ENCODE results near the gene GLT8D1.
A peak's percentile ranks its signal among the peaks of the same experiment; 100 is the strongest.

Gene GLT8D1

GRCh38 chr3:52704611-52705437 lies 767 bp downstream of the GLT8D1 start:
- no peak for TF ChIP-seq JUND (IDR thresholded peaks at IDR 0.05; ENCODE audit: low read depth)
- in situ Hi-C loops (cut with HindIII; ENCODE audit: low pct_unique_long_range_greater_than_20kb, low sequenced_read_pairs), result no loop called here
- DNase-seq (ENCODE audit: low read depth in 1 of 2, low spot score in 1 of 2), result peak in 1 of 2 experiments; percentile 37

GRCh38 chr3:52703341-52703740 lies 2.2 kb downstream of the GLT8D1 start:
- in situ Hi-C loops (cut with HindIII; ENCODE audit: low pct_unique_long_range_greater_than_20kb, low sequenced_read_pairs), result no loop called here
- no peak for TF ChIP-seq JUND (IDR thresholded peaks at IDR 0.05; ENCODE audit: low read depth)
- DNase-seq (ENCODE audit: low read depth in 1 of 2, low spot score in 1 of 2), result no peak

- in situ Hi-C loops (cut with HindIII; ENCODE audit: low pct_unique_long_range_greater_than_20kb, low sequenced_read_pairs), result no loop called here
- no peak for DNase-seq (ENCODE audit: low read depth in 1 of 2, low spot score in 1 of 2)
Measured at GRCh38 chr3:52697632-52697965, 8.0 kb downstream of the GLT8D1 start.

GRCh38 chr3:52696830-52697631 lies 8.6 kb downstream of the GLT8D1 start:
- no peak for TF ChIP-seq JUND (IDR thresholded peaks at IDR 0.05; ENCODE audit: low read depth)
- in situ Hi-C loops (cut with HindIII; ENCODE audit: low pct_unique_long_range_greater_than_20kb, low sequenced_read_pairs), result no loop called here
- no peak for DNase-seq (ENCODE audit: low read depth in 1 of 2, low spot score in 1 of 2)

More at GRCh38 chr3:52697632-52697965, 8.0 kb downstream of the GLT8D1 start:
- TF ChIP-seq JUND (IDR thresholded peaks at IDR 0.05; ENCODE audit: low read depth), result no peak

- TF ChIP-seq JUND (IDR thresholded peaks at IDR 0.05; ENCODE audit: low read depth), result no peak
- in situ Hi-C loops (cut with HindIII; ENCODE audit: low pct_unique_long_range_greater_than_20kb, low sequenced_read_pairs), result no loop called here
Measured at GRCh38 chr3:52695798-52696671, 9.6 kb downstream of the GLT8D1 start.

GRCh38 chr3:52694528-52695189 lies 10.9 kb downstream of the GLT8D1 start:
- in situ Hi-C loops (cut with HindIII; ENCODE audit: low pct_unique_long_range_greater_than_20kb, low sequenced_read_pairs), result no loop called here
- DNase-seq (ENCODE audit: low read depth in 1 of 2, low spot score in 1 of 2), result no peak
- no peak for TF ChIP-seq JUND (IDR thresholded peaks at IDR 0.05; ENCODE audit: low read depth)

More at GRCh38 chr3:52695798-52696671, 9.6 kb downstream of the GLT8D1 start:
- no peak for DNase-seq (ENCODE audit: low read depth in 1 of 2, low spot score in 1 of 2)

- in situ Hi-C loops (cut with HindIII; ENCODE audit: low pct_unique_long_range_greater_than_20kb, low sequenced_read_pairs), result no loop called here
- TF ChIP-seq JUND (IDR thresholded peaks at IDR 0.05; ENCODE audit: low read depth), result no peak
- no peak for DNase-seq (ENCODE audit: low read depth in 1 of 2, low spot score in 1 of 2)
Measured at GRCh38 chr3:52693071-52693470, 12.5 kb downstream of the GLT8D1 start.

- in situ Hi-C loops (cut with HindIII; ENCODE audit: low pct_unique_long_range_greater_than_20kb, low sequenced_read_pairs), result no loop called here
- no peak for TF ChIP-seq JUND (IDR thresholded peaks at IDR 0.05; ENCODE audit: low read depth)
- DNase-seq (ENCODE audit: low read depth in 1 of 2, low spot score in 1 of 2), result no peak
Measured at GRCh38 chr3:52690560-52690959, 15.0 kb downstream of the GLT8D1 start.

- DNase-seq (ENCODE audit: low read depth in 1 of 2, low spot score in 1 of 2), result no peak
- in situ Hi-C loops (cut with HindIII; ENCODE audit: low pct_unique_long_range_greater_than_20kb, low sequenced_read_pairs), result no loop called here
Measured at GRCh38 chr3:52689151-52689550, 16.4 kb downstream of the GLT8D1 start.

GRCh38 chr3:52688266-52688665 lies 17.3 kb downstream of the GLT8D1 start:
- in situ Hi-C loops (cut with HindIII; ENCODE audit: low pct_unique_long_range_greater_than_20kb, low sequenced_read_pairs), result no loop called here
- TF ChIP-seq JUND (IDR thresholded peaks at IDR 0.05; ENCODE audit: low read depth), result no peak
- peak; percentile 35 to 69 for DNase-seq (ENCODE audit: low read depth in 1 of 2, low spot score in 1 of 2)

More at GRCh38 chr3:52689151-52689550, 16.4 kb downstream of the GLT8D1 start:
- no peak for TF ChIP-seq JUND (IDR thresholded peaks at IDR 0.05; ENCODE audit: low read depth)

- TF ChIP-seq JUND (IDR thresholded peaks at IDR 0.05; ENCODE audit: low read depth), result no peak
- in situ Hi-C loops (cut with HindIII; ENCODE audit: low pct_unique_long_range_greater_than_20kb, low sequenced_read_pairs), result no loop called here
- DNase-seq (ENCODE audit: low read depth in 1 of 2, low spot score in 1 of 2), result peak; percentile 74 to 95
Measured at GRCh38 chr3:52685709-52686691, 19.6 kb downstream of the GLT8D1 start, which contains the start of the genes GNL3 and PBRM1. Gene GNL3, plus strand, starts transcription at chr3:52686032. Its CDS starts 61 bp downstream, at chr3:52686093. Gene PBRM1, minus strand, starts transcription at chr3:52685913.
